ENCODE data around the gene ZNF566.

ZNF566 gene

DNA sequence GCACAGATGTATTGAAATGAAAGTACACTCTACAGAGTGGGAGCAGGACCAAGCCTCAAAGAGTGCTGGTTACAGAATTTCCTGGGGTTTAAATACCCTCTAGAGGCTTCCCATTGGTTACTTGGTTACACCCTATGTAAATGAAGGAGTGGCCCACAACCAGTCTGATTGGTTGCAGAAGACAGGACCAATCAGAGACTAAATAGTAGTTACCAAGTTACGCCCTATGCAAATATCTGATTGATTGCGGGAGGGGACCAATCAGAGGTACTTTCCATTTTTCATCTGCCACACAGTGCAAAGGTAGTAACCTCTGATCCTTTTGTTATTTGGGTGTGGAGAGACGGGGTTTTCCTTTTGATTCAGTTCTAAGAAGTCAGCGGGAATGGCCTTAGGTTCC is 65.4 kb downstream of the ZNF566 start:
- Histone ChIP-seq H3K9ac (ENCODE audit: low read depth, low read length) (no peak overlapping the region), H3K4me1 (ENCODE audit: control insufficient read depth, insufficient read depth, low read length) (peaks cover 2% of the 10 kb centered on the region), H3K36me3 (ENCODE audit: control insufficient read depth, insufficient read depth, low read length) (no peaks in the 10 kb centered on the region), H3K9me3 (ENCODE audit: control insufficient read depth, insufficient read depth, low read length) (no peaks in the 10 kb centered on the region), H3K4me3 (ENCODE audit: low read depth, low read length) (no peak overlapping the region), H3K27me3 (ENCODE audit: control insufficient read depth, insufficient read depth, low read length) (peaks cover 39% of the 10 kb centered on the region)

DNA sequence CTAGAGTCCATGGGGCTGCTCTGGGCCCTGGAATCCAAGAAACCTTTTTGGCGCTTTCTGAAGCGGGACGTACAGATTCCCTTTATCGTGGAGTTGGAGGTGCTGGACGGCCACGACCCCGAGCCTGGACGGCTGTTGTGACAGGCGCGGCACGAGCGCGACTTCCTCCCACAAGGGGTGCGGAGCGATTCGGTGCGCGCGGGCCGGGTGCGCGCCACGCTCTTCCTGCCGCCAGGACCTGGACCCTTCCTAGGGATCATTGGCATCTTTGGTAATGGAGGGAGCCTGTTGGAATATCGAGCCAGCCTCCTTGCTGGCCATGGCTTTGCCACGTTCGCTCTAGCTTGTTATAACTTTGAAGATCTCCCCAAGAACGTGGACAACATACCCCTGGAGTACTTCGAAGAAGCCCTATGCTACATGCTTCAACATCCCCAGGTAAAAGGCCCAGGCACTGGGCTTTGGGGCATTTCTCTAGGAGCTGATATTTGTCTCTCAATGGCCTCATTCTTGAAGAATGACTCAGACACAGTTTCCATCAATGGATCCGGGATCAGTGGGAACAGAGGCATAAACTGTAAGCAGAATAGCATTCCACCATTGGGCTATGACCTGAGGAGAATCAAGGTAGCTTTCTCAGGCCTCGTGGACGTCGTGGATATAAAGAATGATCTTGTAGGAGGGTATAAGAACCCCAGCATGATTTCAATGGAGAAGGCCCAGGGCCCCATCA is 67.4 kb downstream of the ZNF566 start:
- H3K27me3 ChIP-seq (ENCODE audit: control insufficient read depth, insufficient read depth, low read length) = peaks cover 41% of the 10 kb centered on the region
- no peaks in the 10 kb centered on the region for H3K9me3 ChIP-seq (ENCODE audit: control insufficient read depth, insufficient read depth, low read length)
- H3K4me1 ChIP-seq (ENCODE audit: control insufficient read depth, insufficient read depth, low read length) = peaks cover 2% of the 10 kb centered on the region
- peak overlapping the region; percentile 68 for H3K4me3 ChIP-seq (ENCODE audit: low read depth, low read length)
- H3K36me3 ChIP-seq (ENCODE audit: control insufficient read depth, insufficient read depth, low read length) = no peaks in the 10 kb centered on the region
- H3K9ac ChIP-seq (ENCODE audit: low read depth, low read length) = no peak overlapping the region

DNA sequence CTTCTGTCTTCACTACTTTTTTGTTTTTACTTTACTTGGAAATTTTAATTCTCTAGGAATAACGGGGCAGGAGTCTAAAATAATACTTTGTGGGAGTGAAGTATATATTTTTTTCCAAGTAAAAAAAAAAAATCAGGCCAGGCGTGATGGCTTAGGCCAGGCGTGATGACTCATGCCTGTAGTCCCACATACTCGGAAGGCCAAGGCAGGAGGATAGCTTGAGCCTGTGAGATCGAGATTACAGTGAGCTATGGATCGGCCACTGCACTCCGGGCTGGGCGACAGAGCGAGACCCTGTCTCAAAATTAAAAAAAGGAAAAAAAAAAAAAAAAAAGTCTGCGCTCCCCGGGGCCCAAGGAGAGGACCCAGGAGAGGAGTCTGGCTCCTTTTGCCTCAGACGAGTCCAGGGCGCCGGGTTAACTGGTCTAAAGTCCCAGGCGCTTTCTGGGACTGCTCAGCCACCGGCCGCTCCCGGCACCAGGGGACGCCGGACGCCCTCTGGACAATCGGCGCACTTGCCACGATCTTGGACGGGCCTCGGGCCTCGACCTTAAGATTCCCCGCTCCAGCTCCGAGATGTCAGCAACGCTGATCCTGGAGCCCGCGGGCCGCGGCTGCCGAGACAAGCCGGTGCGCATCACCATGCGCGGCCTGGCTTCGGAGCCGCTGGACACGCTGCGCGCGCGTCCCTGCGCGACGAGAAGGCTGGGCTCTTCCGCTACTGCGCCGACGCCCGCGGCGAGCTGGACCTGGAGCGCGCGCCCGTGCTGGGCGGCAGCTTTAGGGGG is 68.2 kb downstream of the ZNF566 start:
- Histone ChIP-seq H3K27me3 (ENCODE audit: control insufficient read depth, insufficient read depth, low read length) (peaks cover 41% of the 10 kb centered on the region), H3K36me3 (ENCODE audit: control insufficient read depth, insufficient read depth, low read length) (no peaks in the 10 kb centered on the region), H3K4me1 (ENCODE audit: control insufficient read depth, insufficient read depth, low read length) (peaks cover 2% of the 10 kb centered on the region), H3K9ac (ENCODE audit: low read depth, low read length) (no peak overlapping the region), H3K9me3 (ENCODE audit: control insufficient read depth, insufficient read depth, low read length) (no peaks in the 10 kb centered on the region), H3K4me3 (ENCODE audit: low read depth, low read length) (peak overlapping the region; percentile 68)

DNA sequence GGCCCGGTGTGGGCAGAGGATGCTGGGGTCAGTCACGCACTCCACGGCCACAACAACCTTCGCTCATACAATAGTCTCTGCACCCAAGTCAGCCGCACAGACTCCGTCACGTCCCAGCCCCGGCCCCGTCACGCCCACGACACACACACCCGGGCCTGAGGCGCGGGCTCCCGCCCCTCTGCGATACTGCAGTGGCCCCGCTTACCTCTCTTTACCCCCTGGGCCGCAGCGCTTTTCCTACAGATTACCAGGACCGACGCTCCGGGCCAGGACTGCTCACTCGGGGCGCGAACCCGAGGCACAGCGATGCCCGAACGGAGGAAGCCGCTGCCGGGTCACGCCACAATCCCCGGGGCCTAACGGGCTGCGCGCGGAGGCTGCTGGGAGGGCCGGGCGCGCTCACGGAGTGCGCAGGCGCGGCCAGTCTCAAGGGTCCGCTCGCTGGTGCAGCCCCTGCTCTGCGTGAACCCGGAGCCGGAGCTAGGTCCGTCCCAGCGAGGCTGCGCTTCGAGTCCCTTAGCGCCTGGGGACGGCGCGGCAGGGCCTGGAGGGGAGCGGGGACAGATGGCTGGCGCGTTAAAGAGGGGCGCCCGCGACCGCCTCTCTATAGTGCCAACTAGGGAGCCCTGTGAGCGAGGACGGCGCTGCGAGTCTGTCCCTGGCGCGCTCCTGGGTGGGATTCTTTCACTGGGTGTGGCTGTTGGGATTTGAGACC is 70.9 kb downstream of the ZNF566 start, which contains the start of gene ZFP82:
Gene ZFP82 (minus strand): TSS at position 358 of the 715 bp plus-strand sequence. CDS start 8,855 bp downstream, outside the sequence.
- H3K27me3 ChIP-seq (ENCODE audit: control insufficient read depth, insufficient read depth, low read length) = peaks cover 38% of the 10 kb centered on the region
- H3K9me3 ChIP-seq (ENCODE audit: control insufficient read depth, insufficient read depth, low read length) = no peaks in the 10 kb centered on the region
- H3K4me3 ChIP-seq (ENCODE audit: low read depth, low read length) = peak within 1 kb of the TSS; percentile 92
- H3K36me3 ChIP-seq (ENCODE audit: control insufficient read depth, insufficient read depth, low read length) = no peaks in the 10 kb centered on the region
- H3K9ac ChIP-seq (ENCODE audit: low read depth, low read length) = peak within 1 kb of the TSS; percentile 90
- H3K4me1 ChIP-seq (ENCODE audit: control insufficient read depth, insufficient read depth, low read length) = peaks cover 2% of the 10 kb centered on the region

DNA sequence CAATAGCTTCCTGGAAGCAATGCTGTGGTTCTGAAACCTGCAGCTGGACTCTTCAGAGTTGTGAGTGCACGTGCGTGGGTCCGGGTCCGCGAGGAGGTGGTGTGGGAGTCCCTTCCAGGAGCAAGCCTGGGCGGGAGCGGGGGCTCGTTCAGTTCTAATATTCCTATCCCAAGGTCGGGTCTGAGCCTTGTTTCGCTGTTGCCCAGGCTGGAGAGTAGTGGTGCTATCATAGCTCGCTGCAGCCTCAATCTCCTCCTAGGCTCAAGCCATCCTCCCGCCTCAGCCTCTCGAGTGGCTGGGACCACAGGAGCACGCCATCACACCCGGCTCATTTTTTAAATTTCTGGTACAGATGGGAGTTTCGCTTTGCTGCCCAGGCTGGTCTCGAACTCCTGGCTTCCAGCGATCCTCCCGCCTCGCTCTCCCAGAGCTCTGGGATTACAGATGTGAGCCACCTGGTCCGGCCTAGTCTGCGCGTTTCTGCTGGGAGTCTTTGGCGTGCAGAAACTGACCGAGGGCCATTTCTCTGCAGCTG is 71.5 kb downstream of the ZNF566 start:
- H3K4me1 ChIP-seq (ENCODE audit: control insufficient read depth, insufficient read depth, low read length) = peaks cover 2% of the 10 kb centered on the region
- H3K9ac ChIP-seq (ENCODE audit: low read depth, low read length) = peak overlapping the region; percentile 90
- peak overlapping the region; percentile 92 for H3K4me3 ChIP-seq (ENCODE audit: low read depth, low read length)
- H3K27me3 ChIP-seq (ENCODE audit: control insufficient read depth, insufficient read depth, low read length) = peaks cover 38% of the 10 kb centered on the region
- no peaks in the 10 kb centered on the region for H3K36me3 ChIP-seq (ENCODE audit: control insufficient read depth, insufficient read depth, low read length)
- H3K9me3 ChIP-seq (ENCODE audit: control insufficient read depth, insufficient read depth, low read length) = no peaks in the 10 kb centered on the region

DNA sequence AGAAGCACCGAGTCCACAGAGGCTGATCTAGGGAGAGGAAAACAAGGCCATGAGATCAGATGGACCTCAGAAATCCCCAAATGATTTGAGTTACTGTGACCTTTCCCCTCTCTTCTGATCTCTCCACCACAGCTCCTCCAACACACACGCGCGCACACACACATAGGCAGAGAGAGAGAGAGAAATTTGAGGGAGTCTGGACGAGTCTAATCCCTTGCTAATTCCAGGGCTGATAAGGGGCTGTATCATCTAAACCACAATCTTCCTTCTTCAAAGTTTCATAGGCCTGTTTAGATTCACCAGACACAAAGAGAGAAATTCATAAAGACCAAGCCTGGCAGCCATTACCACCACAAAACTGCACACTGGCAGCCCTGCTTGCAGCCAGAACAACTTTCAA is 79.5 kb downstream of the ZNF566 start:
- H3K27me3 ChIP-seq (ENCODE audit: control insufficient read depth, insufficient read depth, low read length) = no peaks in the 10 kb centered on the region
- H3K9me3 ChIP-seq (ENCODE audit: control insufficient read depth, insufficient read depth, low read length) = no peaks in the 10 kb centered on the region
- no peak overlapping the region for H3K4me3 ChIP-seq (ENCODE audit: low read depth, low read length)
- H3K4me1 ChIP-seq (ENCODE audit: control insufficient read depth, insufficient read depth, low read length) = no peaks in the 10 kb centered on the region
- H3K9ac ChIP-seq (ENCODE audit: low read depth, low read length) = no peak overlapping the region
- peaks cover 4% of the 10 kb centered on the region for H3K36me3 ChIP-seq (ENCODE audit: control insufficient read depth, insufficient read depth, low read length)

DNA sequence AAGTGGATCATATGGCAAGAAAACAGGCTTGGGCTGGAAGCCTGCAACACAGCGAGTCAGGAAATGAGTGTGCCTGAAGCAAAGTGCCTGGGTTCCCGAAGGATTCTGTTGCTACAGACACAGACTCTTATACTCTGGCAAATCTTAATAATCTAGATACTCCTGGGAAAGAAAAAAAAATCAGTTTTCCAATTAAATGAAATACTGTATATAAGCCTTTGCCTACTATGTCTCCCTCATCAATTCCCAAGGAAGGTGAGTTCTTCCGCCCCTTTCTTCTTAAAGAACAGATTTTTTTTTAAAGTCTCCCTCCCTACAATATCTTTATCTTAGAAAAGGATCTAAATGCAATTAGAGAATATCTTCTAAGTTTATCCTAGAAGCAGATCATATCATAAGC is 81.3 kb downstream of the ZNF566 start:
- Histone ChIP-seq H3K27me3 (ENCODE audit: control insufficient read depth, insufficient read depth, low read length) (no peaks in the 10 kb centered on the region), H3K36me3 (ENCODE audit: control insufficient read depth, insufficient read depth, low read length) (peaks cover 13% of the 10 kb centered on the region), H3K4me1 (ENCODE audit: control insufficient read depth, insufficient read depth, low read length) (no peaks in the 10 kb centered on the region), H3K9me3 (ENCODE audit: control insufficient read depth, insufficient read depth, low read length) (no peaks in the 10 kb centered on the region), H3K4me3 (ENCODE audit: low read depth, low read length) (no peak overlapping the region), H3K9ac (ENCODE audit: low read depth, low read length) (no peak overlapping the region)

DNA sequence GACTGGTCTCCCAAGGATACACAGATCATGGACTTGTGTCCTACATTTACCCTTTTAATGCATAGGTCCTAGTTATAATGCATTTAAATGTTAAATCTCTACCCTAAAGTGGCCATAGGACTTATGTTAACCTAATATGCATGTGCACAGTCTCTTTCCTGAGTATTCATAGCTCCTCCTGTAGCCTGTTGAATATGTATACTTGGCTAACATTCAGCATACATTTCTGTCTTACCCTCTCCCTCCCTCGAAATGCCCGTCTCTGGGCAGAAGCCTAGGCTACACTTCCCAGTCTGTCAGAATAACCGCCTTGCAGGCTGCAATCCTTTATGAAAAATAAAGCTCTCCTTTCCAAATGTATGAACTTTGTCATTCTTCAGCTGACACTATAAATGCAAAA is 84.9 kb downstream of the ZNF566 start:
- Histone ChIP-seq H3K9me3 (ENCODE audit: control insufficient read depth, insufficient read depth, low read length) (no peaks in the 10 kb centered on the region), H3K27me3 (ENCODE audit: control insufficient read depth, insufficient read depth, low read length) (no peaks in the 10 kb centered on the region), H3K9ac (ENCODE audit: low read depth, low read length) (no peak overlapping the region), H3K4me3 (ENCODE audit: low read depth, low read length) (no peak overlapping the region), H3K4me1 (ENCODE audit: control insufficient read depth, insufficient read depth, low read length) (no peaks in the 10 kb centered on the region), H3K36me3 (ENCODE audit: control insufficient read depth, insufficient read depth, low read length) (peaks cover 13% of the 10 kb centered on the region)

DNA sequence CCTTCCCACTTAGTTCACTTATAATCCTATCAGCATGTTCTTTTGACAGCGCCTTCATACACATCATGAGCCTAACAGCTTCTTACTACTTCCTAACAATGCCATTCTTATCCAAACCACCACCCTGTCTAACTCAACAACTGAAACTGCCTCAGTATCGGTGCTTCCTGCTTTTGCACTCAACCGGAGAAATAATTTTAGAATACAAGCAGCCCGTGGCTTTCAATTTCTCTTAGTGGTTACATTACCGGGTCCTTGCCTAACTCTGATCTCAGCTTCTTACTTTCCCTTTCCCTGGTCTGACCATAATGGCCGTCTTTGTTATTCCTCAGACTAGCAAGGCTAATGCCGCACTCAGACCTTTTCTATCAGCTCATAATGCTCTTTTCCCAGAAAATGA is 87.9 kb downstream of the ZNF566 start:
- Histone ChIP-seq H3K27me3 (ENCODE audit: control insufficient read depth, insufficient read depth, low read length) (no peaks in the 10 kb centered on the region), H3K9me3 (ENCODE audit: control insufficient read depth, insufficient read depth, low read length) (no peaks in the 10 kb centered on the region), H3K36me3 (ENCODE audit: control insufficient read depth, insufficient read depth, low read length) (peaks cover 13% of the 10 kb centered on the region), H3K9ac (ENCODE audit: low read depth, low read length) (no peak overlapping the region), H3K4me3 (ENCODE audit: low read depth, low read length) (no peak overlapping the region), H3K4me1 (ENCODE audit: control insufficient read depth, insufficient read depth, low read length) (no peaks in the 10 kb centered on the region)

DNA sequence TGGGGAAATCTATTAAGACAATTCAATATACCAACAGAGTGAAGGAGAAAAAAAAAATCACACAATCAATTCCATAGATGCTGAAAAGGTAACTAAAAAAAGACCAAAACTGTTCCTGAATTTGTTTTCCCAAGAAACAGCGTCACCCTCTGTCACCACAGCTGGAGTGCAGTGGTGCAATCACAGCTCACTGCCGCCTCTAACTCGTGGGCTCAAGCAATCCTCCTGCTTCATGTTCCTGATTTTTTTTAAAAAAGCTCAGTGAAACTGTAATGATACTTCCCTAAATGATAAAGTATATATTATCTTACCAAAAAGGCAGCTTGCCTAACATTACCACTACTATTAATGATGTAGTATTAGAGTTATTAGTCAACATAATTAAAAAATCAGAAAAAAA is 90.8 kb downstream of the ZNF566 start:
- H3K9ac ChIP-seq (ENCODE audit: low read depth, low read length) = no peak overlapping the region
- no peaks in the 10 kb centered on the region for H3K4me1 ChIP-seq (ENCODE audit: control insufficient read depth, insufficient read depth, low read length)
- H3K9me3 ChIP-seq (ENCODE audit: control insufficient read depth, insufficient read depth, low read length) = peaks cover 12% of the 10 kb centered on the region
- H3K4me3 ChIP-seq (ENCODE audit: low read depth, low read length) = no peak overlapping the region
- peaks cover 8% of the 10 kb centered on the region for H3K36me3 ChIP-seq (ENCODE audit: control insufficient read depth, insufficient read depth, low read length)
- H3K27me3 ChIP-seq (ENCODE audit: control insufficient read depth, insufficient read depth, low read length) = no peaks in the 10 kb centered on the region

Data from iPS-15b (cell line).